ENCODE measurements around the gene CELF2. TPM values are rescaled to one million over a fixed set of nuclear protein-coding genes. Genes with fewer than 3 reads are reported as not detected.

The CELF2 gene
- total RNA-seq, 1 experiment from 2014 or later = not detected

GRCh38 chr10:11382187-11382586, 364.5 kb downstream of the CELF2 start:
- Mint-ChIP-seq H3K4me1 (ENCODE audit: low read depth, unreplicated experiment) (no peaks in the 10 kb centered on the region), H3K27ac (ENCODE audit: unreplicated experiment) (no peak overlapping the region), H3K4me3 (ENCODE audit: low read depth, unreplicated experiment) (no peak overlapping the region), H3K27me3 (ENCODE audit: unreplicated experiment) (peaks cover 42% of the 10 kb centered on the region), H3K9me3 (ENCODE audit: low read depth, unreplicated experiment) (no peaks in the 10 kb centered on the region), H3K36me3 (ENCODE audit: insufficient read depth, unreplicated experiment) (no peaks in the 10 kb centered on the region)
- DNase-seq = no peak
- no TSS peak for BruUV-seq (replicated peaks)
- no peak for TF ChIP-seq CTCF (IDR thresholded peaks at IDR 0.05; ENCODE audit: unreplicated experiment)
- intact Hi-C loops (cut with micrococcal nuclease; ENCODE audit: unreplicated experiment) = no loop called here
- CTCF ChIA-PET = no interaction called here

- Mint-ChIP-seq H3K36me3 (ENCODE audit: insufficient read depth, unreplicated experiment) (no peaks in the 10 kb centered on the region), H3K9me3 (ENCODE audit: low read depth, unreplicated experiment) (no peaks in the 10 kb centered on the region), H3K4me1 (ENCODE audit: low read depth, unreplicated experiment) (no peaks in the 10 kb centered on the region), H3K27ac (ENCODE audit: unreplicated experiment) (no peak overlapping the region), H3K4me3 (ENCODE audit: low read depth, unreplicated experiment) (no peak overlapping the region), H3K27me3 (ENCODE audit: unreplicated experiment) (peaks cover 80% of the 10 kb centered on the region)
- TF ChIP-seq CTCF (IDR thresholded peaks at IDR 0.05; ENCODE audit: unreplicated experiment) = no peak
- DNase-seq = no peak
- intact Hi-C loops (cut with micrococcal nuclease; ENCODE audit: unreplicated experiment) = no loop called here
- no TSS peak for BruUV-seq (replicated peaks)
- CTCF ChIA-PET = no interaction called here
These were observed 368.4 kb downstream of the CELF2 start for GRCh38 chr10:11386044-11386443.
